Neural cell (in vitro differentiated cells): ENCODE data around the gene SMTNL1. TPM values are rescaled to one million over a fixed set of nuclear protein-coding genes. Genes with fewer than 3 reads are reported as not detected.

ENCODE experiments used
- H2AFZ ChIP-seq: fragments of 200-600, 300-800 bp; sonication (generic), shearing (Covaris generic); 2 replicates; pipeline ENCODE4 v1.6.0; 2014; ENCODE audit warnings: low read depth, mild to moderate bottlenecking, antibody characterized with exemption, low read length, moderate library complexity
- H3F3A ChIP-seq: fragments of 200-600 bp; shearing (Covaris generic); 2 replicates; pipeline ENCODE4 v1.6.1; 2016; ENCODE audit warnings: mild to moderate bottlenecking, moderate library complexity, mixed read lengths, antibody characterized with exemption, low read length; ENCODE audit not compliant: insufficient read depth, poor library complexity, severe bottlenecking
- H3K27ac ChIP-seq: fragments of 200-600, 300-800 bp; sonication (generic), shearing (Covaris generic); 2 replicates; pipeline ENCODE4 v1.5.1; 2014; ENCODE audit warnings: mild to moderate bottlenecking, low read length, moderate library complexity
- H3K27me3 ChIP-seq: fragments of 300-800, 200-600 bp; sonication (generic), shearing (Covaris generic); 2 replicates; pipeline ENCODE4 v1.6.0; 2014; ENCODE audit warnings: mild to moderate bottlenecking, low read depth, low read length, moderate library complexity; ENCODE audit not compliant: insufficient read depth
- H3K36me3 ChIP-seq: fragments of 300-800, 200-600 bp; sonication (generic), shearing (Covaris generic); 2 replicates; pipeline ENCODE4 v1.5.1; 2014; ENCODE audit warnings: mild to moderate bottlenecking, antibody characterized with exemption, low read length, moderate library complexity; ENCODE audit not compliant: insufficient read depth
- H3K4me2 ChIP-seq: fragments of 300-800, 200-600 bp; sonication (generic), shearing (Covaris generic); 2 replicates; pipeline ENCODE4 v1.6.0; 2014; ENCODE audit warnings: mild to moderate bottlenecking, low read length
- H3K4me3 ChIP-seq: fragments of 300-800, 200-600 bp; sonication (generic), shearing (Covaris generic); 2 replicates; pipeline ENCODE4 v1.5.1; 2014; ENCODE audit warnings: mild to moderate bottlenecking, low read length, moderate library complexity
- H3K79me2 ChIP-seq: fragments of 200-600 bp; shearing (Covaris generic); replicated peaks from 2 replicates; pipeline ENCODE4 v1.6.0; 2014; ENCODE audit warnings: mild to moderate bottlenecking, low read length, moderate library complexity; ENCODE audit not compliant: insufficient read depth
- H3K9ac ChIP-seq: fragments of 300-800, 200-600 bp; sonication (generic), shearing (Covaris generic); 2 replicates; pipeline ENCODE4 v1.6.1; 2016; ENCODE audit warnings: mild to moderate bottlenecking, low read length, mixed read lengths
- H3K9me2 ChIP-seq: fragments of 200-600 bp; shearing (Covaris generic); 2 replicates; pipeline ENCODE4 v1.6.1; 2016; ENCODE audit warnings: mild to moderate bottlenecking, low read length, mixed read lengths; ENCODE audit not compliant: insufficient read depth
- H3K9me3 ChIP-seq: fragments of 200-600, 300-800 bp; sonication (generic), shearing (Covaris generic); 2 replicates; pipeline ENCODE4 v1.6.1; 2016; ENCODE audit warnings: mild to moderate bottlenecking, mixed run types, low read length, moderate library complexity, mixed read lengths
- H4K20me1 ChIP-seq: fragments of 200-600 bp; shearing (Covaris generic); 2 replicates; pipeline ENCODE4 v1.6.1; 2016; ENCODE audit warnings: mild to moderate bottlenecking, mixed run types; ENCODE audit not compliant: insufficient read depth
- CTCF ChIP-seq: fragments of 450-650 bp; IDR thresholded peaks from 2 replicates; pipeline ENCODE4 v1.5.1; 2014; ENCODE audit warnings: antibody characterized with exemption, mild to moderate bottlenecking, moderate library complexity; ENCODE audit not compliant: poor library complexity, severe bottlenecking
- EP300 ChIP-seq: fragments of 450-650 bp; conservative IDR thresholded peaks from 2 replicates; pipeline ENCODE4 v1.6.1; 2014; ENCODE audit warnings: antibody characterized with exemption, mild to moderate bottlenecking, moderate library complexity; ENCODE audit not compliant: poor library complexity, severe bottlenecking
- EZH2 ChIP-seq: fragments of 200-600, 300-800 bp; shearing (Covaris generic), sonication (generic); IDR thresholded peaks from 2 replicates; pipeline ENCODE4 v1.6.1; 2014; ENCODE audit warnings: antibody characterized with exemption, low read length, borderline replicate concordance, mild to moderate bottlenecking; ENCODE audit not compliant: insufficient read depth, poor library complexity, severe bottlenecking
- MXI1 ChIP-seq: fragments of 450-650 bp; conservative IDR thresholded peaks from 2 replicates; pipeline ENCODE4 v1.6.1; 2014; ENCODE audit warnings: antibody characterized with exemption, mild to moderate bottlenecking; ENCODE audit not compliant: poor library complexity, severe bottlenecking
- RAD21 ChIP-seq: fragments of 450-650 bp; conservative IDR thresholded peaks from 2 replicates; pipeline ENCODE4 v1.6.1; 2014; ENCODE audit warnings: antibody characterized with exemption, mild to moderate bottlenecking, moderate library complexity
- REST ChIP-seq: IDR thresholded peaks from 2 replicates; pipeline ENCODE4 v1.6.1; 2012; ENCODE audit warnings: borderline replicate concordance
- SMC3 ChIP-seq: fragments of 450-650 bp; conservative IDR thresholded peaks from 2 replicates; pipeline ENCODE4 v1.6.1; 2014; ENCODE audit warnings: antibody characterized with exemption, mild to moderate bottlenecking, moderate library complexity; ENCODE audit not compliant: poor library complexity
- TAF1 ChIP-seq: IDR thresholded peaks from 2 replicates; pipeline ENCODE4 v1.6.1; 2012; ENCODE audit warnings: low read depth
- polyA plus RNA-seq: library from polyadenylated mRNA; depleted of rRNA; stranded (reverse); fragments of >200 nt; gene quantifications from 2 replicates; pipeline ENCODE4 v1.2.3, GENCODE V29; 2014

Gene SMTNL1
- polyA plus RNA-seq, 1 donor from 2014 or later: not detected

DNA sequence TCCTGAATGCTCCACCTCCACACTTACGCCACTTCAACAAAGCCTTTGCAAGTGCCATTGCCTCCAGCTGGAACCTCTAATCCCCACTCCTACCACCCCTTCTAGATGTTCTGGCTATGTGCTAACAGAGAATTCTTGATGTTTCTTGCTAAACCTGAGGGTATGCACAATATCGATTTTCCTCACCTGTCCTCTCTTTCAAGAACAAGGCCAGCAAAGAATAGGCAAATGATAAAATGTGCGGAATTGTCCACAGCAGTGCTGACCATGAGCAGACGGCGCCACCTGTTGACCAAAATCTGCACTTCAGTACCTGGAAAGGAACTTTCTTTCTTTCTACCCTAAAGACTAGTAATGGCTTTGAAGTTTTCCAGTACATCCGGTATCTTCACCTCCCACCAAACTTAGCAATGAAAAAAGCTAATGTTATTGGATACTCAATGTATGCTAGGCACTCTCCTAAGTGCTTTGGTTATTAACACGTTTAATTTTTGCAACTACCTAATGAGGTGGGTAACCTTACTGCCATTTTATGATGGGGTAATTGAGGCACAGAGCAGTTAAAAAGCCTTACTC, 10.3 kb upstream of the SMTNL1 start:
- TF ChIP-seq RAD21 (peak; percentile 92), REST (no peak), SMC3 (peak; percentile 91), MXI1 (peak; percentile 28), TAF1 (no peak), EP300 (no peak), CTCF (peak; percentile 91)
- no peak overlapping the region for H3K4me3 ChIP-seq
- H3K27ac ChIP-seq: no peak overlapping the region

GRCh38 chr11:57529012-57529411, 8.4 kb upstream of the SMTNL1 start:
- H3K36me3 ChIP-seq: no peaks in the 10 kb centered on the region
- no peaks in the 10 kb centered on the region for H3K9me3 ChIP-seq
- no peak overlapping the region for H3K9ac ChIP-seq
- H3K27me3 ChIP-seq: no peaks in the 10 kb centered on the region
- H3F3A ChIP-seq: no peaks in the 10 kb centered on the region
- H2AFZ ChIP-seq: no peak overlapping the region
- peaks cover 8% of the 10 kb centered on the region for H3K79me2 ChIP-seq
- TF ChIP-seq SMC3: no peak
- H3K9me2 ChIP-seq: no peaks in the 10 kb centered on the region
- no peaks in the 10 kb centered on the region for H4K20me1 ChIP-seq
- H3K4me3 ChIP-seq: no peak overlapping the region
- no peak overlapping the region for H3K4me2 ChIP-seq
- H3K27ac ChIP-seq: no peak overlapping the region

More for the DNA sequence above, 10.3 kb upstream of the SMTNL1 start:
- Histone ChIP-seq H3K36me3 (no peaks in the 10 kb centered on the region), H3K9me2 (no peaks in the 10 kb centered on the region), H4K20me1 (no peaks in the 10 kb centered on the region), H3K9ac (no peak overlapping the region), H3F3A (no peaks in the 10 kb centered on the region), H2AFZ (no peak overlapping the region), H3K27me3 (no peaks in the 10 kb centered on the region), H3K79me2 (peaks cover 8% of the 10 kb centered on the region), H3K9me3 (no peaks in the 10 kb centered on the region), H3K4me2 (no peak overlapping the region)

DNA sequence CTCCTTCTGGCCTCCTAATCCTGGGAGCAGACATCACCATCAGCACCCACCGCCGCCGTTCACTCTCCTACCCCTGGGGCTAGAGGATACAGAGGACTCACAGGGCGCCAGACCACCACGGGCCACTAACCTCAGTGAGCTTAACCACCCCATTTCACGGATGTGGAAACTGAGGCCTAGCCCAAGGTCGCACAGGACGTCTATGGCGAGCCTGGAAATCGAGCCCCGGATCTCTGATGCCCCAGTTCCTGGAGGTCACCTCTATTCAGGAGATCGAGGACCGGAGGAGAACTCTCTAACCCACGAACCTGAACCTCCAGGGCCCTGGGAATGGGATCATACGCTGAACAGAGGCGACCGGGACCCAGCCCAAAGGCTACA, 7.2 kb upstream of the SMTNL1 start:
- Histone ChIP-seq H3K27me3 (no peaks in the 10 kb centered on the region), H3F3A (no peaks in the 10 kb centered on the region), H3K4me2 (peak overlapping the region; percentile 57), H3K4me3 (peak overlapping the region; percentile 86), H4K20me1 (no peaks in the 10 kb centered on the region), H3K36me3 (no peaks in the 10 kb centered on the region), H3K27ac (no peak overlapping the region), H3K9ac (peak overlapping the region; percentile 68), H3K9me3 (no peaks in the 10 kb centered on the region), H3K79me2 (peaks cover 8% of the 10 kb centered on the region), H3K9me2 (no peaks in the 10 kb centered on the region), H2AFZ (peak overlapping the region; percentile 67)
- TF ChIP-seq MXI1 (no peak), RAD21 (no peak), REST (no peak), CTCF (no peak), EZH2 (no peak)
